GM12878 (cell line): ENCODE results near the gene PALLD.

Experiments used
- ATF3 ChIP-seq: IDR thresholded peaks from 2 replicates; pipeline ENCODE4 v1.6.1; 2011; ENCODE audit warnings: low read depth, mild to moderate bottlenecking, low read length, moderate library complexity, borderline replicate concordance; ENCODE audit errors: extremely low read depth
- CBFB ChIP-seq: IDR thresholded peaks from 2 replicates; pipeline ENCODE4 v1.6.1; 2016; ENCODE audit warnings: antibody characterized with exemption, low read depth
- CTCF ChIP-seq, 3 experiments: IDR thresholded peaks in 2 of 3; conservative IDR thresholded peaks in 1 of 3; 2 replicates each; pipeline ENCODE4 v1.5.1; 2011; ENCODE audit warnings: low read depth in 3 of 3, low read length in 3 of 3, mild to moderate bottlenecking in 3 of 3, control low read depth in 2 of 3, moderate library complexity in 2 of 3, inconsistent platforms in 1 of 3, mixed read lengths in 1 of 3; ENCODE audit not compliant: control insufficient read depth in 2 of 3, insufficient read depth in 1 of 3; ENCODE audit errors: extremely low read depth in 1 of 3
- EP300 ChIP-seq, 2 experiments: fragments of 150-350 bp in 1 of 2; IDR thresholded peaks; 2 replicates each; pipeline ENCODE4 v1.6.1; 2011 to 2012; ENCODE audit warnings: low read depth in 2 of 2, low read length in 2 of 2, borderline replicate concordance in 1 of 2, improper control_type of control experiment in 1 of 2, inconsistent platforms in 1 of 2; ENCODE audit not compliant: control insufficient read depth in 1 of 2
- POLR2A ChIP-seq: IDR thresholded peaks from 2 replicates; pipeline ENCODE4 v1.6.1; 2011; ENCODE audit warnings: low read depth, mild to moderate bottlenecking, low read length
- RAD21 ChIP-seq: IDR thresholded peaks from 2 replicates; pipeline ENCODE4 v1.6.1; 2011; ENCODE audit warnings: mild to moderate bottlenecking, low read depth, low read length, moderate library complexity; ENCODE audit not compliant: insufficient read depth
- RB1 ChIP-seq: fragments of 450-650 bp; formaldehyde crosslinking; IDR thresholded peaks from 2 replicates; pipeline ENCODE4 v1.6.1; 2017; ENCODE audit warnings: mild to moderate bottlenecking, borderline replicate concordance
- SIN3A ChIP-seq: IDR thresholded peaks from 2 replicates; pipeline ENCODE4 v1.6.1; 2012; ENCODE audit warnings: low read depth, low read length, improper control_type of control experiment
- YBX1 ChIP-seq: fragments of 450-650 bp; IDR thresholded peaks from 2 replicates; pipeline ENCODE4 v1.6.1; 2016; ENCODE audit warnings: antibody characterized with exemption

GRCh38 chr4:168822481-168822880, 325.6 kb downstream of the PALLD start:
- TF ChIP-seq CTCF (IDR thresholded peaks at IDR 0.05 in 2 of 3, conservative IDR thresholded peaks at IDR 0.05 in 1 of 3; ENCODE audit: control insufficient read depth in 2 of 3, extremely low read depth in 1 of 3, insufficient read depth in 1 of 3, low read depth in 3 of 3, low read length in 3 of 3) (no peak), SIN3A (no peak), RAD21 (no peak), CBFB (no peak), ATF3 (no peak), EP300 (IDR thresholded peaks at IDR 0.05; ENCODE audit: borderline replicate concordance in 1 of 2, control insufficient read depth in 1 of 2, low read depth in 2 of 2, low read length in 2 of 2) (no peak), RB1 (no peak), POLR2A (no peak), YBX1 (no peak)
